Fibroblast of lung (primary cell): ENCODE measurements around the gene NKG7.

Experiments
- EZH2 ChIP-seq: IDR thresholded peaks from 2 replicates; pipeline ENCODE4 v1.5.1; 2012; ENCODE audit warnings: low read length, control low read depth, mild to moderate bottlenecking; ENCODE audit errors: missing control alignments
- TF ChIP-seq, protein P1 (sequence below), 2 donors: IDR thresholded peaks in 1 of 2; conservative IDR thresholded peaks in 1 of 2; 1 replicate in 1 of 2; 2 replicates in 1 of 2; pipeline ENCODE4 v1.5.1; 2011 to 2012; ENCODE audit warnings: low read length in 2 of 2, control low read depth in 1 of 2, inconsistent platforms in 1 of 2, low read depth in 1 of 2, mild to moderate bottlenecking in 1 of 2

DNA sequence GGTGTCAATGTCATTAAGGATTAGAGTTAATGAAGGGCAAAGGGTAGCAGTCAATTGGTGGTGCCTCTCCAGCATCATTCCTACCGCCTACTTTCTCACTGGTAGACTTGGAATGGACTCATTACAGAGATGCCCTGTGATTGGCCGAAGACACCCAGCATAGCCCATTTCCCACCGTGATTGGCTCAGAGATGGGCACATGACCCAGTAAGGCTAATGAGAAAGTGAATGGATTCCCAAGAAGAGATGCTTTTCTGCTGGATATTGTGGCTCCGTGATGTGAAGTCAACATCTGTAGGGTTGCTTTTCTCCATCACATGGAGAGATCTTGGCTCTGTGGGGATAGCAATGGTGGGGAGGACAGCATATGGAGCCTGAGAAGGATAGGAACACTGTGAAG is 42.1 kb downstream of the NKG7 start:
- TF ChIP-seq, protein P1, sequence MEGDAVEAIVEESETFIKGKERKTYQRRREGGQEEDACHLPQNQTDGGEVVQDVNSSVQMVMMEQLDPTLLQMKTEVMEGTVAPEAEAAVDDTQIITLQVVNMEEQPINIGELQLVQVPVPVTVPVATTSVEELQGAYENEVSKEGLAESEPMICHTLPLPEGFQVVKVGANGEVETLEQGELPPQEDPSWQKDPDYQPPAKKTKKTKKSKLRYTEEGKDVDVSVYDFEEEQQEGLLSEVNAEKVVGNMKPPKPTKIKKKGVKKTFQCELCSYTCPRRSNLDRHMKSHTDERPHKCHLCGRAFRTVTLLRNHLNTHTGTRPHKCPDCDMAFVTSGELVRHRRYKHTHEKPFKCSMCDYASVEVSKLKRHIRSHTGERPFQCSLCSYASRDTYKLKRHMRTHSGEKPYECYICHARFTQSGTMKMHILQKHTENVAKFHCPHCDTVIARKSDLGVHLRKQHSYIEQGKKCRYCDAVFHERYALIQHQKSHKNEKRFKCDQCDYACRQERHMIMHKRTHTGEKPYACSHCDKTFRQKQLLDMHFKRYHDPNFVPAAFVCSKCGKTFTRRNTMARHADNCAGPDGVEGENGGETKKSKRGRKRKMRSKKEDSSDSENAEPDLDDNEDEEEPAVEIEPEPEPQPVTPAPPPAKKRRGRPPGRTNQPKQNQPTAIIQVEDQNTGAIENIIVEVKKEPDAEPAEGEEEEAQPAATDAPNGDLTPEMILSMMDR (conservative IDR thresholded peaks at IDR 0.05 in 1 of 2, IDR thresholded peaks at IDR 0.05 in 1 of 2; ENCODE audit: low read depth in 1 of 2, low read length in 2 of 2): no peak
- TF ChIP-seq EZH2: no peak
